Ureter (tissue), 1 donor: Measurements from ENCODE around the gene PTOV1. TPM values are rescaled to one million over a fixed set of nuclear protein-coding genes. Genes with fewer than 3 reads are reported as not detected.
"Not testable (repeated sequence)": the region's sequence is repeated elsewhere in the genome, so short reads cannot be mapped to it uniquely, and the experiment has no call there.

ENCODE experiments used
- DNase-seq: peaks from one replicate; pipeline ENCODE4 v3.0.0-alpha.2; 2020; ENCODE audit warnings: low spot score
- total RNA-seq: library from RNA; stranded (reverse); gene quantifications from one replicate; pipeline ENCODE4 v1.2.4, GENCODE V29; 2023
- donor health status: DM: yes; HTN: yes; CAD: no.

Gene PTOV1
- total RNA-seq, 1 donor from 2014 or later, result 105 TPM

- peak; percentile 85 for DNase-seq
Measured at GRCh38 chr19:49817964-49818648, 32.9 kb upstream of the PTOV1 start, which contains the start of gene MED25. MED25 (plus strand) TSS chr19:49818289; CDS start chr19:49818342, 53 bp downstream.

- no peak for DNase-seq
Measured at GRCh38 chr19:49818649-49819370, 32.1 kb upstream of the PTOV1 start.

GRCh38 chr19:49819452-49820115, 31.4 kb upstream of the PTOV1 start:
- DNase-seq, result not testable (repeated sequence)

GRCh38 chr19:49820125-49820524, 30.8 kb upstream of the PTOV1 start:
- DNase-seq, result no peak

- DNase-seq, result no peak
Measured at GRCh38 chr19:49823472-49823871, 27.5 kb upstream of the PTOV1 start.

- DNase-seq, result no peak
Measured at GRCh38 chr19:49824662-49825061, 26.3 kb upstream of the PTOV1 start.

- DNase-seq, result no peak
Measured at GRCh38 chr19:49827034-49827433, 23.9 kb upstream of the PTOV1 start.

- no peak for DNase-seq
Measured at GRCh38 chr19:49829200-49829599, 21.8 kb upstream of the PTOV1 start.

GRCh38 chr19:49829721-49830120, 21.2 kb upstream of the PTOV1 start:
- no peak for DNase-seq

GRCh38 chr19:49830766-49831165, 20.2 kb upstream of the PTOV1 start:
- no peak for DNase-seq

- DNase-seq, result no peak
Measured at GRCh38 chr19:49831592-49831991, 19.4 kb upstream of the PTOV1 start.

- DNase-seq, result no peak
Measured at GRCh38 chr19:49832556-49832955, 18.4 kb upstream of the PTOV1 start.

GRCh38 chr19:49833599-49833998, 17.4 kb upstream of the PTOV1 start:
- DNase-seq, result no peak

GRCh38 chr19:49835562-49835961, 15.4 kb upstream of the PTOV1 start:
- DNase-seq, result no peak

GRCh38 chr19:49836176-49837008, 14.6 kb upstream of the PTOV1 start:
- no peak for DNase-seq

GRCh38 chr19:49837009-49837310, 14.0 kb upstream of the PTOV1 start:
- no peak for DNase-seq

GRCh38 chr19:49837425-49837824, 13.5 kb upstream of the PTOV1 start:
- DNase-seq, result no peak

GRCh38 chr19:49838885-49839588, 11.9 kb upstream of the PTOV1 start:
- no peak for DNase-seq

- DNase-seq, result no peak
Measured at GRCh38 chr19:49839713-49840112, 11.2 kb upstream of the PTOV1 start.

GRCh38 chr19:49840321-49840720, 10.6 kb upstream of the PTOV1 start:
- no peak for DNase-seq

GRCh38 chr19:49840736-49841249, 10.2 kb upstream of the PTOV1 start:
- no peak for DNase-seq
